ENCODE results near the gene RASSF8. TPM values are rescaled to one million over a fixed set of nuclear protein-coding genes. Genes with fewer than 3 reads are reported as not detected.

RASSF8 gene
- total and polyA plus RNA-seq, 2 donors from 2014 or later = 12.0 to 52.8 TPM

- Histone ChIP-seq H3K4me1 (ENCODE audit: control insufficient read depth in 2 of 3, insufficient read depth in 2 of 3, low read depth in 1 of 3, low read length in 3 of 3) (no peaks in the 10 kb centered on the region), H3K36me3 (ENCODE audit: control insufficient read depth in 2 of 3, insufficient read depth in 3 of 3, low read length in 3 of 3) (no peaks in the 10 kb centered on the region), H3K27me3 (ENCODE audit: control insufficient read depth, insufficient read depth, low read length) (no peaks in the 10 kb centered on the region), H3K4me3 (ENCODE audit: low read length in 3 of 3) (no peak overlapping the region), H3K27ac (ENCODE audit: low read depth in 2 of 2, low read length in 2 of 2) (no peak overlapping the region), H3K9me3 (ENCODE audit: control insufficient read depth in 2 of 3, insufficient read depth in 1 of 3, low read length in 3 of 3) (no peaks in the 10 kb centered on the region), H3K9ac (ENCODE audit: low read length in 3 of 3) (no peak overlapping the region)
- intact Hi-C loops (cut with DNase I) = no loop called here
- DNase-seq = no peak
- no peak for TF ChIP-seq CTCF (IDR thresholded peaks at IDR 0.05; ENCODE audit: borderline replicate concordance, extremely low read depth, insufficient read depth)
- no peak for FAIRE-seq
Measured at GRCh38 chr12:26068503-26068902, 110.0 kb downstream of the RASSF8 start.

GRCh38 chr12:26069796-26070195 lies 111.3 kb downstream of the RASSF8 start:
- intact Hi-C loops (cut with DNase I) = no loop called here
- FAIRE-seq (no peak), DNase-seq (no peak)
- Histone ChIP-seq H3K36me3 (ENCODE audit: control insufficient read depth in 2 of 3, insufficient read depth in 3 of 3, low read length in 3 of 3) (no peaks in the 10 kb centered on the region), H3K4me3 (ENCODE audit: low read length in 3 of 3) (no peak overlapping the region), H3K4me1 (ENCODE audit: control insufficient read depth in 2 of 3, insufficient read depth in 2 of 3, low read depth in 1 of 3, low read length in 3 of 3) (no peaks in the 10 kb centered on the region), H3K27me3 (ENCODE audit: control insufficient read depth, insufficient read depth, low read length) (no peaks in the 10 kb centered on the region), H3K9me3 (ENCODE audit: control insufficient read depth in 2 of 3, insufficient read depth in 1 of 3, low read length in 3 of 3) (no peaks in the 10 kb centered on the region), H3K27ac (ENCODE audit: low read depth in 2 of 2, low read length in 2 of 2) (no peak overlapping the region), H3K9ac (ENCODE audit: low read length in 3 of 3) (no peak overlapping the region)
- TF ChIP-seq CTCF (IDR thresholded peaks at IDR 0.05; ENCODE audit: borderline replicate concordance, extremely low read depth, insufficient read depth) = no peak

GRCh38 chr12:26077915-26078702 lies 119.6 kb downstream of the RASSF8 start:
- H3K9me3 ChIP-seq (ENCODE audit: control insufficient read depth in 2 of 3, insufficient read depth in 1 of 3, low read length in 3 of 3) = no peaks in the 10 kb centered on the region
- H3K27ac ChIP-seq (ENCODE audit: low read depth in 2 of 2, low read length in 2 of 2) = no peak overlapping the region
- no peak overlapping the region for H3K9ac ChIP-seq (ENCODE audit: low read length in 3 of 3)
- H3K27me3 ChIP-seq (ENCODE audit: control insufficient read depth, insufficient read depth, low read length) = no peaks in the 10 kb centered on the region
- no peak for FAIRE-seq
- DNase-seq = peak in 1 of 5 donors; percentile 43
- H3K4me1 ChIP-seq (ENCODE audit: control insufficient read depth in 2 of 3, insufficient read depth in 2 of 3, low read depth in 1 of 3, low read length in 3 of 3) = no peaks in the 10 kb centered on the region
- no peaks in the 10 kb centered on the region for H3K36me3 ChIP-seq (ENCODE audit: control insufficient read depth in 2 of 3, insufficient read depth in 3 of 3, low read length in 3 of 3)
- intact Hi-C loops (cut with DNase I) = no loop called here
- H3K4me3 ChIP-seq (ENCODE audit: low read length in 3 of 3) = no peak overlapping the region
- TF ChIP-seq CTCF (IDR thresholded peaks at IDR 0.05; ENCODE audit: borderline replicate concordance, extremely low read depth, insufficient read depth) = no peak

Data from kidney (tissue), 14 donors.